Gastroesophageal sphincter (tissue), 4 donors: Measurements from ENCODE around the gene ZFHX3. TPM values are rescaled to one million over a fixed set of nuclear protein-coding genes. Genes with fewer than 3 reads are reported as not detected.

Source experiments
- ATAC-seq: fragments of 150-250 bp; one replicate; pipeline ENCODE4 v1.9.1; 2016; ENCODE audit warnings: mild to moderate bottlenecking, moderate library complexity
- H3K27ac ChIP-seq, 4 donors: fragments of 200-600 bp; sonication (generic) in 3 of 4; 1 replicate in 3 of 4; 2 replicates in 1 of 4; pipeline ENCODE4 v1.5.1; 2016 to 2019
- H3K27me3 ChIP-seq: fragments of 200-600 bp; sonication (generic); one replicate; pipeline ENCODE4 v1.5.1; 2019
- H3K36me3 ChIP-seq, 2 donors: fragments of 200-600 bp; sonication (generic); one replicate each; pipeline ENCODE4 v1.5.1; 2019; ENCODE audit warnings: control low read depth in 1 of 2
- H3K4me1 ChIP-seq, 3 donors: fragments of 200-600 bp; sonication (generic); 1 replicate in 2 of 3; 2 replicates in 1 of 3; pipeline ENCODE4 v1.5.1; 2016 to 2019; ENCODE audit warnings: control low read depth in 2 of 3
- H3K4me3 ChIP-seq, 2 donors: fragments of 200-600 bp; sonication (generic); one replicate each; pipeline ENCODE4 v1.5.1; 2019; ENCODE audit warnings: mild to moderate bottlenecking in 1 of 2, moderate library complexity in 1 of 2
- H3K9me3 ChIP-seq, 3 donors: fragments of 200-600 bp; sonication (generic); one replicate each; pipeline ENCODE4 v1.5.1; 2017 to 2019; ENCODE audit warnings: control low read depth in 2 of 3
- EP300 ChIP-seq: sonication (generic); formaldehyde crosslinking; IDR thresholded peaks from one replicate; pipeline ENCODE4 v1.6.1; 2017; ENCODE audit warnings: antibody characterized with exemption, mild to moderate bottlenecking
- POLR2A ChIP-seq, 2 donors: fragments of 450-650 bp; IDR thresholded peaks; one replicate each; pipeline ENCODE4 v1.6.1; 2017; ENCODE audit warnings: antibody characterized with exemption in 2 of 2, mild to moderate bottlenecking in 2 of 2, moderate library complexity in 1 of 2
- POLR2AphosphoS5 ChIP-seq: sonication (generic); formaldehyde crosslinking; IDR thresholded peaks from one replicate; pipeline ENCODE4 v1.6.1; 2017; ENCODE audit warnings: antibody characterized with exemption
- WGBS, 2 donors: methylation state at CpG; one replicate each; pipeline ENCODE4 v1.1.5; 2018; ENCODE audit warnings: low coverage in 1 of 2; 5-methylcytosine and 5-hydroxymethylcytosine counted together
- total RNA-seq, 4 donors: library from RNA; depleted of rRNA; stranded (reverse); fragments of >200 nt; gene quantifications; one replicate each; pipeline ENCODE4 v1.1.0, GENCODE V29; 2016
- TF ChIP-seq, protein P1 (sequence below), 4 experiments: fragments of 200-600 bp in 2 of 4; fragments of 450-650 bp in 2 of 4; sonication (generic) in 1 of 4; IDR thresholded peaks; one replicate each; pipeline ENCODE4 v1.5.1; 2017 to 2019; ENCODE audit warnings: antibody characterized with exemption in 4 of 4, mild to moderate bottlenecking in 2 of 4, moderate library complexity in 2 of 4

ZFHX3 gene
- total RNA-seq, 4 donors from 2014 or later: 24.0 to 47.1 (median 29.5) TPM

- no peak for ATAC-seq
- Histone ChIP-seq H3K27ac (peak overlapping the region; percentile 84 to 97 (median 92)), H3K9me3 (no peaks in the 10 kb centered on the region), H3K4me3 (no peak overlapping the region), H3K4me1 (peaks cover 0 to 85% (median 26%) of the 10 kb centered on the region in 3 donors), H3K36me3 (no peaks in the 10 kb centered on the region), H3K27me3 (no peaks in the 10 kb centered on the region)
- 77 to 79% methylated on average over 5 of the region's 6 CpGs for WGBS, 2 donors
- TF ChIP-seq POLR2A (IDR thresholded peaks at IDR 0.05) (no peak), EP300 (no peak), POLR2AphosphoS5 (no peak)
- TF ChIP-seq, protein P1, sequence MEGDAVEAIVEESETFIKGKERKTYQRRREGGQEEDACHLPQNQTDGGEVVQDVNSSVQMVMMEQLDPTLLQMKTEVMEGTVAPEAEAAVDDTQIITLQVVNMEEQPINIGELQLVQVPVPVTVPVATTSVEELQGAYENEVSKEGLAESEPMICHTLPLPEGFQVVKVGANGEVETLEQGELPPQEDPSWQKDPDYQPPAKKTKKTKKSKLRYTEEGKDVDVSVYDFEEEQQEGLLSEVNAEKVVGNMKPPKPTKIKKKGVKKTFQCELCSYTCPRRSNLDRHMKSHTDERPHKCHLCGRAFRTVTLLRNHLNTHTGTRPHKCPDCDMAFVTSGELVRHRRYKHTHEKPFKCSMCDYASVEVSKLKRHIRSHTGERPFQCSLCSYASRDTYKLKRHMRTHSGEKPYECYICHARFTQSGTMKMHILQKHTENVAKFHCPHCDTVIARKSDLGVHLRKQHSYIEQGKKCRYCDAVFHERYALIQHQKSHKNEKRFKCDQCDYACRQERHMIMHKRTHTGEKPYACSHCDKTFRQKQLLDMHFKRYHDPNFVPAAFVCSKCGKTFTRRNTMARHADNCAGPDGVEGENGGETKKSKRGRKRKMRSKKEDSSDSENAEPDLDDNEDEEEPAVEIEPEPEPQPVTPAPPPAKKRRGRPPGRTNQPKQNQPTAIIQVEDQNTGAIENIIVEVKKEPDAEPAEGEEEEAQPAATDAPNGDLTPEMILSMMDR (IDR thresholded peaks at IDR 0.05): no peak
Observed at GRCh38 chr16:73054498-73054812, 6.5 kb upstream of the ZFHX3 start.

DNA sequence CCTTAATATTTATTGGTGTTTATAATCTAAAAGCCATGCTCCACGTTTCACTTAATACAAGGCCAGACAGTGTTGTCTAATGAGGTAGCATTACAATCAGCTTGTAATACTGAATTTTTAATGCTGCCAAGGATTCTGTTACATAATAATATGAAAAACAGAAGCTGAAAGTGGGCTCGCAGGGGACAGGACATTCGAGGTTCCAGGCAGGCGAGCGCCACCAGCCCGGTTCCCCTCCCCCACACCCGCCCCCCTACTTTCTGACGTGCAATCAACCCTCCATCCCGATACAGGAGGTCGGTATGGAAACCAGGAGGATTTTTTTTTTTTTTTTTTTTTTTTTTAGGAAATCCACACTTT lies 6.2 kb upstream of the ZFHX3 start:
- ATAC-seq: no peak
- H3K4me1 ChIP-seq: peaks cover 0 to 85% (median 29%) of the 10 kb centered on the region in 3 donors
- peak overlapping the region; percentile 84 to 97 (median 92) for H3K27ac ChIP-seq
- no peaks in the 10 kb centered on the region for H3K27me3 ChIP-seq
- H3K4me3 ChIP-seq: no peak overlapping the region
- no peak for TF ChIP-seq POLR2A (IDR thresholded peaks at IDR 0.05)
- TF ChIP-seq, protein P1 (IDR thresholded peaks at IDR 0.05): no peak
- no peak for TF ChIP-seq POLR2AphosphoS5
- no peak for TF ChIP-seq EP300
- WGBS, 2 donors: 4 to 34% methylated on average over 3 to 9 of the region's 10 CpGs
- no peaks in the 10 kb centered on the region for H3K36me3 ChIP-seq
- H3K9me3 ChIP-seq: no peaks in the 10 kb centered on the region

- no peak for ATAC-seq
- Histone ChIP-seq H3K4me3 (no peak overlapping the region), H3K4me1 (peaks cover 0 to 89% (median 34%) of the 10 kb centered on the region in 3 donors), H3K36me3 (no peaks in the 10 kb centered on the region), H3K27ac (peak overlapping the region; percentile 84 to 97 (median 92)), H3K27me3 (no peaks in the 10 kb centered on the region), H3K9me3 (no peaks in the 10 kb centered on the region)
- WGBS, 2 donors: 48 to 56% methylated on average over 12 to 15 of the region's 16 CpGs
- TF ChIP-seq EP300: no peak
- TF ChIP-seq POLR2A (IDR thresholded peaks at IDR 0.05): no peak
- TF ChIP-seq, protein P1 (IDR thresholded peaks at IDR 0.05): no peak
- TF ChIP-seq POLR2AphosphoS5: no peak
Observed at GRCh38 chr16:73053364-73054124, 5.6 kb upstream of the ZFHX3 start.

DNA sequence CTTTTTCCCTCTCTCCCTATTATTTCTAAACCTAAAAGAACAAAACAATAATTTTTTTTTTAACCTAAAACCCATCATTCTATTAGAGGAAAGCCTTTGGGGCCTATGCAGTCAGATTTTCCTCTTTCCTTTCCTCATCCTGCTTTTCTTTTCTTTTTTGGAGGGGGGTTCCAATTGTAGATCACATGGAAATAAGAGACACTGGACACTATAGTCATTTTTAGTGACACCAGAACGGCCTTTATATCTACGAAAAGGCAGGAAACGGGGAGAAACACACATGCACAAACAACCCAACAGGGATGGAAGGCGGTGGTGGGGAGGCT lies 5.1 kb upstream of the ZFHX3 start:
- WGBS, 2 donors: 39 to 75% methylated on average over 4 of the region's 4 CpGs
- TF ChIP-seq EP300 (no peak), POLR2A (IDR thresholded peaks at IDR 0.05) (no peak), POLR2AphosphoS5 (no peak)
- TF ChIP-seq, protein P1 (IDR thresholded peaks at IDR 0.05): no peak
- ATAC-seq: no peak
- no peak overlapping the region for H3K4me3 ChIP-seq
- H3K9me3 ChIP-seq: no peaks in the 10 kb centered on the region
- peak overlapping the region; percentile 84 to 97 (median 92) for H3K27ac ChIP-seq
- H3K27me3 ChIP-seq: no peaks in the 10 kb centered on the region
- no peaks in the 10 kb centered on the region for H3K36me3 ChIP-seq
- peaks cover 0 to 91% (median 34%) of the 10 kb centered on the region in 3 donors for H3K4me1 ChIP-seq

DNA sequence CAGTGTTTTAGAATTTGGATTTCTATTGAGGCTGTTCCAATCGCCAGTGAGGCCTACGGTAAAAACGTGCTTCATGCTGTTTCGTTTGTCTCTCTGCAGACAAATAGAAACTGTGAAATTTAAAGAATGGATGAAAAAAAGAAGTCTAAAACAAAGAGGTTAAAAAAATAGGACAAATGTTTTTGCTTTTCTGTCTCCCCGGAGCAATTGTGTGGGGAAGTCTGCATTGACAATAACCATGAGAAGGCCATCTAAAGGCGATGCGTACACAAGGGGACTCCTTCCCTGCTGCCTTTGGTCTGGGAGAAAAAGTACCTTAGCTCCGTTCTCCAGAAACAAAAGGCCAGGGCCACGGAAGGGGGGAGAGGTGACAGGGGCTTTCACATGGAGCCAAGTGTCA lies 4.6 kb upstream of the ZFHX3 start:
- H3K4me1 ChIP-seq: peaks cover 0 to 91% (median 34%) of the 10 kb centered on the region in 3 donors
- WGBS, 2 donors: 54 to 77% methylated on average over 5 to 9 of the region's 9 CpGs
- no peaks in the 10 kb centered on the region for H3K27me3 ChIP-seq
- H3K36me3 ChIP-seq: no peaks in the 10 kb centered on the region
- no peaks in the 10 kb centered on the region for H3K9me3 ChIP-seq
- H3K27ac ChIP-seq: peak overlapping the region; percentile 84 to 97 (median 92)
- no peak for TF ChIP-seq EP300
- no peak for ATAC-seq
- H3K4me3 ChIP-seq: no peak overlapping the region
